GM18502 (cell line): Measurements from ENCODE around the gene STMN3.
"Not testable (repeated sequence)": the region's sequence is repeated elsewhere in the genome, so short reads cannot be mapped to it uniquely, and the experiment has no call there.

Source experiments
- ATAC-seq: cut with Tn5 transposase; IDR thresholded peaks from one replicate; pipeline ENCODE4 v1.9.1; 2021; ENCODE audit warnings: mild to moderate bottlenecking; ENCODE audit not compliant: unreplicated experiment, poor library complexity

The STMN3 gene

GRCh38 chr20:63680427-63680826, 27.2 kb upstream of the STMN3 start:
- ATAC-seq, result no peak

DNA sequence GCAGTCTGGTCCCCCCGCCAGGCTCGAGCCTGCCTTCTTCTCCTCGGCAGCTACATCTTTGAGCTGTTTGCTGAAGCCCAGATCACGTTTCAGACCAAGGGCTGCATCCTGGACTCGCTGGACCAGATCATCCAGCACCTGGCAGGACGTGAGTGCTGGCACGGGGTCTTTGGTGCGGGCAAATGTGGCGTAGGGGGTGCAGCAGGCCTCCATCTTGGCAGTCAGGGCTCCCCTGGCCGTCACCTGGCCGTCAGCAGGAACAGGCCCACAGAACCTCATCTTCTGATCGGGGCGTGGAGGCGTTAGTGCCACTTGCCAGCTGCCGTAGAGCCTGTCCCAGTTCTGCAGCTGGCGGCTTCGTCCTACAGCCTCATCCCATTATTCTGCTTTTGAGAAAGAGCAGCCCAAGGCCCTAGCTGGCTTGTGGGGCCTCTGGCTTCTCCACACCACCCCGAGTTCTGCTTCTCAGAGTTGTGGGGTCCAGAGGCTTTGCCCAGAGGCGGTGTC, 26.6 kb upstream of the STMN3 start:
- ATAC-seq, result no peak

GRCh38 chr20:63678667-63679465, 25.6 kb upstream of the STMN3 start:
- no peak for ATAC-seq

- ATAC-seq, result no peak
These were observed 24.8 kb upstream of the STMN3 start for GRCh38 chr20:63678071-63678470.

DNA sequence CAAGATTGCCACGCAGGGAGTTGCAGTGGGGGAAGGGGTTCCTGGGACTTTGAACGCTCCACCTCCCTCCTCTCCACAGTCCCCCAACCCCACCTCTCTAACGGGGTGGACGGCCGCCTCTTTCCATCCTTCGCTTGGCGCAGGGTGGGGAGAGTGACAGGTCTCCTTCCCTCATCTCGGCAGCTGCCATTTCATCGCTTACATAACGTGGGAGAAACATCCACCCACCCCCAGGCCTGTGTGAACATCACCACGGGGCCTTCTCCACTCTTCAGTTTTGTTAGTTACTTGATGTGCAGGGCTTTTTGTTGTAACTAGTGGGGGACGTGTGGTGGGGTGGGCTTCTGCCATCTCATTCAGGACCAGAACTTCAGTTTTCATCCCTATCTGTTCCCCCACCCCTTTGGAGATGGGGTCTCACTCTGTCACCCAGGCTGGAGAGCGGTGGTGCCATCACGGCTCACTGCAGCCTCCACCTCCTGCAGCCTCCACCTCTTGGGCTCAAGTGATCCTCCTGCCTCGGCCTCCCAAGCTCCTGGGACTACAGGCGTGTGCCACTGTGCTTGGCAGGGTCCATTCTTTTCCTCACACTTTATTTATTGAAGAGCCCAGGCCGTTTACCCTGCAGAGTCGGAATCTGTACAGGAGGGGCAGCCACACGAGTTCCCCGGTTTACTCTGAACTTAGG, 22.6 kb upstream of the STMN3 start:
- ATAC-seq, result no peak

DNA sequence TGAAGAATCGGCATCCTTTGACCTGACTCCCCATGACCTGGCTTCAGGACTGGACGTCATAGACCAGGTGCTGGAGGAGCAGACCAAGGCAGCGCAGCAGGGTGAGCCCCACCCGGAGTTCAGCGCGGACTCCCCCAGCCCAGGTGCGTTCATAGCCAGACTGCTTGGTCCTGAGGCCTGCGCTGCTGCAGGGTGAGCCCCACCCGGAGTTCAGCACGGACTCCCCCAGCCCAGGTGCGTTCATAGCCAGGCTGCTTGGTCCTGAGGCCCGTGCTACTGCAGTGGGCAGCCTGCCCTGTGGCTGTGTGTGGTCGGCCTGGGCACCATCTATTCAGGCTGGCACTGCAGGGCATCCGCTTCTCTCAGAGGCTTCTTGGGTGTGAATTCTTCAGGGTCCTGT, 20.7 kb upstream of the STMN3 start:
- no peak for ATAC-seq

DNA sequence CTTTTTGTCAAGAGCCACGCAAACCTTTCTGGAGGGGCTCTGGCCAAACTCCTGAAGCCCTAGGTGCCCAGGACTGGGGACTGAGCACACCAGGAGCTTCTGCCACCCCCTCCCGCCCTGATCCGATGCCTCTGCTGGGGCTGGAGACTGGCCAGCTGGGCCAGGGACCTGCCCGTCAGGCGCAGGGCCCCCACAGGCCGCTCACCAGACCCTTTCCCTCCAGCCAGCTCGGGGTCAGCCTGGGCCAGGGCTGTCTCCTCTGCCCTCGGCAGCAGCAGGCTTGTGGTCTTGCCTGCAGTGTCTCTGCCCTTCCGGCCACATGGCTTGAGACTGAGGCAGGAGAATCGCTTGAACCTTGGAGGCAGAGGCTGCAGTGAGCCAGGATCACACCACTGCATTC, 19.4 kb upstream of the STMN3 start:
- no peak for ATAC-seq

DNA sequence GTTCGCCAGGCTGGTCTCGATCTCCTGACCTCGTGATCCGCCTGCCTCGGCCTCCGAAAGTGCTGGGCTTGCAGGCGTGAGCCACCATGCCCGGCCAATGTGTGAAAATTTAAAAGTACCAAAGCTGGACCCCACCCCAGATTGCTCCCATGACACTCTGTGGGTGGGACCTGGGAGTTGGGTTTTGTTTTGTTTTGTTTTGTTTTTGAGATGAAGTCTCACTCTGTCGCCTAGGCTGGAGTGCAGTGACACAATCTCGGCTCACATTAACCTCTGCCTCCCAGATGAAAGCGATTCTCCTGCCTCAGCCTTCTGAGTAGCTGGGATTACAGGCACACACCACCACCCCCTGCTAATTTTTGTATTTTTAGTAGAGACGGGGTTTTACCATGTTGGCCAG, 18.5 kb upstream of the STMN3 start:
- ATAC-seq, result not testable (repeated sequence)

GRCh38 chr20:63668351-63668750, 15.1 kb upstream of the STMN3 start:
- ATAC-seq, result no peak

DNA sequence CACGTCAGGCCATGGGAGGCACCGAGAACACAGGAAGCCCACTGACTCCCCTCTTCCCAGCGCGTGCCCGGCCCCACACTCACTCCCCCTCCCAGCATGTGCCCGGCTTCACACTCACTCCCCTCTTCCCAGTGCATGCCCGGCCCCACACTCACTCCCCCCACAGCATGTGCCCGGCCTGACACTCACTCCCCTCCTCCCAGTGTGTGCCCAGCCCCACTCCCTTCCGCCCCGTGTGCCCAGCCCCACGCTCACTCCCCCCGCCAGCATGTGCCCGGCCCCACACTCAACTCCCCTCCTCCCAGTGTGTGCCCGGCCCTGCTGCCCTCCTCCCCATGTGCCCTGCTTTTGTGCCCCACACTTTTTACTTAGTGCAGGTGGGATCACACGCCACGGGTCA, 14.6 kb upstream of the STMN3 start:
- no peak for ATAC-seq

DNA sequence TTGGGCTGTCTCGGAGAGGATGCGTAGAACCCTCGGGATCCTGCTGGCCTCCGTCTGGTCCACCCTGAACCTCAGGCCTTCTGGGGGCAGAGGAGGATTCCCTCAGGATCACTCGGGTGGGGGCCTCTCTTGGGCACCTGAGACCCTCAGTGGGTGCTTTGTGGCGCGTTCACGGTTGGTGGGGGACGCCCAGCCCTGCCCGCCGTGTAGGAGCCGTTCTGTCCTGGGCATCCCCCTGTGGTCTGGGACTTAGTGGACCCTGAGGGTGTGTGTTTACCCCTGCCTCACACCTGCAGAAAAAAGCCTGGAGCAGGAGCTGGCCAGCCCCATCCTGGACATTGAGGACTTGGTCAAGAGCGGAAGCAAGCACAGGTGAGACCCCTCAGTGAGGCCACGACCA, 12.5 kb upstream of the STMN3 start:
- ATAC-seq, result no peak

DNA sequence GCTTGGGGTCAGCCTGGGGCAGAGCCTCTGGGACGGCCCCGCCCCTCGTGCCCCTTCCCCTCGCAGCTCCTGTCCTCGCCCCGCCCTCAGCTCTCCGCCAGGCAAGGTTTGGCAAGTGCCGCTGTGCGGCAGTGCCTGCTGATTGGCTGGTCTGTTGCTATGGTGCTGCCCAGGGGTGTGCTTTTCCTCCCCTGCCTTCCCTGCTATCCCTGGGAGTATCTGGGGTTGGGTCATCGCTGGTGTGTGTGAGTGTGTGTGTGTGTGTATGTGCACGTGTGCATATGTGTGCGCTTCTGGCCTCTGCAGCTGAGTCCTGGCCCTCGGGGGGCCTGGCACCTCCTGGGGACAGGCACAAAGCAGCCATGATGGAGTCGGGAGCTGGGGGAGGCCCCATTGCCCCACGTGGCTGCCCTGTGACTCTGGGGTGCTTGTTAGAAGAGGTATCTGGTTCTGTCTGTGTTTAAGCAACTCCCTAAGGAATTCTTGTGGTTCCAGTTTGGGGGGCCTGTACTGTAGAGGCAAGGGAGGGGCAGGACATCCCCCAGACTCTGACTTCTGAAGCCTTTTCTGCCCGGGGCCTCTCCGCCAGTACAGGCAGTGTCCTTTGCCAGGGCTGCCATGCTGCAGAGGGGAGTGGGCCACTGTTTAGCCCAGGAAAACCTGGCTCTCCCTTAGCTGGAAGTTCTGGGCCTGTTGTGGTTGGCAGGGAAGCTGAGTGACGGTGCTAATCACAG, 11.8 kb upstream of the STMN3 start:
- no peak for ATAC-seq

DNA sequence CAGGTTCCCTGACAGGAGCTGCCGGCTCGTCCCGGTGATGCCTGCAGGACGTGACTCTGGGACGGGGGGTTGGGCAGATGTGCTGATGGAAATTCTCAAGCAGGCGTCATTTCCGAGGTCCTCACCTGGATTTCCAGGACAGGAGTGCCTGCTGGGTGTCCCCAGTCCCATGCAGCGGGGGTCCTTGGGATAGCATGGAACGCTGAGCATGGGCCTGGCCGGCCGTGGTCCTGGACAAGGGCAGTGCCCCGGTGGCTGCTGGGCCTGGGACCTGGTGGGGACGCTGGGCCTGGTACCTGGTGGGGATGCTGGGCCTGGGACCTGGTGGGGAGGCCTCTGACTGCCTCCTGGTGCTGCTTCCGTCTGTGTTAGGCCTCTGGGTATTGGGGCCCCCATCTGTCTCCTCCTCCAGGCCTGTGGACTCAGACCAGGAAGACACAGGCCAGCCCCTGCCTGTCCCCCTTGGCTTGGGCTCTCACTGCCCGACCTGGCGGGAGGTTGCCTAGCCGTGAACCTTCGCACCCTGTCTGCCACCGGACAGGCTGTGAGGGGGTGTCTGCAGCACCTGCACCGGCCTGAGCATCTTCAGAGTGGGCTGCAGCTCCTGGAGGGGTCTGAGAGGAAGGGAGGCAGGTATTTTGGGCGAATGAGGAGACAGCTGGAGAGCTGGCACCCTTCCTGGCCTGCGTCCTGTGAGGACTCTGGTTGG, 11.1 kb upstream of the STMN3 start:
- ATAC-seq, result no peak

DNA sequence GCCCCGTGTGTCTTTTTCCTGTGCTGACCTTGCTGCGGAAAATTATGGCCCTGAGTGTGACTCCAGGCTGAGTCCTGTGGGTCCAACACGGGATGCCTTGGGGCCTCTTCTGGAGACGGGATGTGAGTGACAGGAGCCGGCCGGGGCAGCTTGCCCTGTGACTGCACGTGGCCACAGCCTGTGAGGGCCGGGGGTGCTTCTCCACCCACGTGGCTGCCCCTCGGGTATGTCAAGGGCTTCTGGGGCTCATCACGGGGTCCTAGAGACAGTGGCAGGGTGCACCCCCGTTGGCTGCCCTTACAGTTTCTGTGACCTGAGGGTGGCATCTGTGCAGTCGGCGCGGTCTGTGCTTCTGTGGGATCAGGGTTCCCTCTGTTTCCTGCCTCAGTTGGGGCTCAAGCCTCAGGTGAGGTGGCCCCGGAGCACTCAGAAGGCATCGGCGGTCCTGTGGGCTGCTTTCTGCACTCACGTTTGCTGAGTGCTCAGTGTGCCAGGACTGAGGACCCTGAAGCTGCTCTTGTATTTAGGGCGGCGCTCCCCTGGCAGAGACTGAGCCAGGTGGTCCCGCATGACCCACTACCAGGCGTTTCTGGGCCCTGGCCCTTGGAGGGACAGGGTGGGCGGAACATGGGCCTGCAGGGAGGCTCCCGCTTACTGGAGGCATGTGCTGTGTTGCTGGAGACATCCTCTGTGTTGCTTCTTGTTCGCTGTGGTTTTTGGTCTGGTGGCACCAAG, 10.3 kb upstream of the STMN3 start:
- no peak for ATAC-seq

- ATAC-seq, result no peak
These were observed 9.6 kb upstream of the STMN3 start for GRCh38 chr20:63662813-63663189.

GRCh38 chr20:63661959-63662812, 9.0 kb upstream of the STMN3 start:
- no peak for ATAC-seq

DNA sequence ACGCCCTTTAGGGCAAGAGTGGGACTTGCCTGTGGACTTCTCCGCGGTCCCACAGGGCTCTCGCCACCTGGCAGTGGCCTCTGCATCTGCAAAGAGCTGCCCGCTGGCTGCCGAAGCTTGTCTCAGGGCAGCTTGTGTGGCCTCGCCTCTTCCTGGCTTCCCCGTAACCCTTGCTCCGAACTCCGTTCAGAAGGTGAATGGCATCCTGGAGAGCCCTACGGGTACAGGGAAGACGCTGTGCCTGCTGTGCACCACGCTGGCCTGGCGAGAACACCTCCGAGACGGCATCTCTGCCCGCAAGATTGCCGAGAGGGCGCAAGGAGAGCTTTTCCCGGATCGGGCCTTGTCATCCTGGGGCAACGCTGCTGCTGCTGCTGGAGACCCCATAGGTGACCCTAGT, 7.9 kb upstream of the STMN3 start:
- no peak for ATAC-seq

GRCh38 chr20:63660622-63661021, 7.4 kb upstream of the STMN3 start:
- ATAC-seq, result no peak

GRCh38 chr20:63660174-63660573, 7.0 kb upstream of the STMN3 start:
- not testable (repeated sequence) for ATAC-seq
